ENCODE data around the gene ZNF653. TPM values are rescaled to one million over a fixed set of nuclear protein-coding genes. Genes with fewer than 3 reads are reported as not detected.

The ZNF653 gene
- total and polyA plus RNA-seq, 9 of the 15 experiments (the other 6 are each of a cell fraction or from before 2014, with no cell fraction given), result 1.6 to 8.0 (median 4.2) TPM; not detected in 2

GRCh38 chr19:11528551-11529341, 23.1 kb upstream of the ZNF653 start, which contains the start of gene ECSIT (continued):
- TF ChIP-seq HMGXB4 (CRISPR knock-in tag; IDR thresholded peaks at IDR 0.05) (no peak), ZNF655 (CRISPR knock-in tag; IDR thresholded peaks at IDR 0.05) (no peak), E2F5 (CRISPR knock-in tag; IDR thresholded peaks at IDR 0.05) (no peak), TFAM (CRISPR knock-in tag; conservative IDR thresholded peaks at IDR 0.05) (no peak), BRD4 (IDR thresholded peaks at IDR 0.05) (no peak), DNMT1 (IDR thresholded peaks at IDR 0.05) (no peak), RFX5 (IDR thresholded peaks at IDR 0.05; ENCODE audit: low read depth, low read length) (no peak), MTA1 (IDR thresholded peaks at IDR 0.05; ENCODE audit: borderline replicate concordance) (no peak), ZKSCAN1 (IDR thresholded peaks at IDR 0.05; ENCODE audit: low read depth, low read length) (no peak), CHD1 (IDR thresholded peaks at IDR 0.05; ENCODE audit: low read length) (no peak), ERF (CRISPR knock-in tag; IDR thresholded peaks at IDR 0.05) (no peak), ZNF354B (CRISPR knock-in tag; IDR thresholded peaks at IDR 0.05) (no peak), CBFA2T2 (conservative IDR thresholded peaks at IDR 0.05) (no peak), NFRKB (IDR thresholded peaks at IDR 0.05; ENCODE audit: low read depth) (0 out of 2 replicates have a peak, but pooled peaks have one; percentile 83), ARID2 (IDR thresholded peaks at IDR 0.05) (no peak), TRIM24 (IDR thresholded peaks at IDR 0.05) (no peak), CHAMP1 (IDR thresholded peaks at IDR 0.05) (no peak), PHF20 (IDR thresholded peaks at IDR 0.05; ENCODE audit: partially characterized antibody) (peak; percentile 100), SP2 (IDR thresholded peaks at IDR 0.05; ENCODE audit: extremely low read depth, low read depth, low read length, poor library complexity, severe bottlenecking) (peak; percentile 55), POLR2G (IDR thresholded peaks at IDR 0.05; ENCODE audit: low read depth, low read length) (peak; percentile 97), CREM (IDR thresholded peaks at IDR 0.05; ENCODE audit: low read depth) (peak; percentile 56), ZNF764 (CRISPR knock-in tag; IDR thresholded peaks at IDR 0.05; ENCODE audit: low read depth) (no peak), NONO (IDR thresholded peaks at IDR 0.05; ENCODE audit: low read depth in 2 of 2, low read length in 1 of 2) (peak in 1 of 2 experiments; percentile 53; a peak in 1 of 4 replicates), GATAD2A (IDR thresholded peaks at IDR 0.05) (no peak)

Measured in K562 (cell line).